Measurements from ENCODE around the gene ZNF443.

DNA sequence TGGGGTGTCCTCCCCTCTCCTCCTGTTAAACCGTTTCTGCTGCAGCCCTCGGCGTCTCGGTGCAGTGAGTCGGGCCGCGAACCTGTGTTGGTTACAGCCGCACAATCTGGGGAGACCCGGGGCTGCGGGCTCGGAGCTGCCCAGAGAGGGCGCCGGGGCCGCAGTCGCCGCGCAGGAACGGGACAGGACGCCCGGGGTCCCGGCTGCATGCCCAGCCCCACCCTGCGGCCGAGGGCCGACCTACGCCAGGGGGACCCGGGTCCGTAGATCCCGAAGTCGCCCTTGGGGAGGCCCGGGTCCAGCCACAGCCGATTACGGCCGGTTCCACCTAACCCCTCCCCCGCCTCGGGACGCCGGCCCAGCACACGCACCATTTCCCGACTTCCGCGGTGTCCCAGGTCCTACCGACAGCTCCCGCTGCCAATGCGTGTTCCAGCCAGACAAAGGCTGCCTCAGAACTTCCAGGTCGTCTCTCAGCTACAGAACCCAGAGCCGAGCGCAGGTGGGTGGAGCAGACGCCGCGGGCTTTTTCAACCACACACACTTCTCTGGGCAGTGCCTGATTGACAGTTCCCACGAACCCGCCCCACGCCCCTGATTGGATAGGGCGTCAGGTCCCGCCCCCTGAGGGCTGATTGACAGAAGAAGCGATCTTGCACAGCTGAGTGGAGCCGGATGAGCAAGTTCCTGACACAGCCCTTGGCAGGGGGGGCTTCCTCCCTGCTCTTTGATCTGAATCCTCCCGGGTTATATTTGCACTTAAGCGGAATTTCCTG is at the start of gene ZNF443:
- TF ChIP-seq, protein P1, sequence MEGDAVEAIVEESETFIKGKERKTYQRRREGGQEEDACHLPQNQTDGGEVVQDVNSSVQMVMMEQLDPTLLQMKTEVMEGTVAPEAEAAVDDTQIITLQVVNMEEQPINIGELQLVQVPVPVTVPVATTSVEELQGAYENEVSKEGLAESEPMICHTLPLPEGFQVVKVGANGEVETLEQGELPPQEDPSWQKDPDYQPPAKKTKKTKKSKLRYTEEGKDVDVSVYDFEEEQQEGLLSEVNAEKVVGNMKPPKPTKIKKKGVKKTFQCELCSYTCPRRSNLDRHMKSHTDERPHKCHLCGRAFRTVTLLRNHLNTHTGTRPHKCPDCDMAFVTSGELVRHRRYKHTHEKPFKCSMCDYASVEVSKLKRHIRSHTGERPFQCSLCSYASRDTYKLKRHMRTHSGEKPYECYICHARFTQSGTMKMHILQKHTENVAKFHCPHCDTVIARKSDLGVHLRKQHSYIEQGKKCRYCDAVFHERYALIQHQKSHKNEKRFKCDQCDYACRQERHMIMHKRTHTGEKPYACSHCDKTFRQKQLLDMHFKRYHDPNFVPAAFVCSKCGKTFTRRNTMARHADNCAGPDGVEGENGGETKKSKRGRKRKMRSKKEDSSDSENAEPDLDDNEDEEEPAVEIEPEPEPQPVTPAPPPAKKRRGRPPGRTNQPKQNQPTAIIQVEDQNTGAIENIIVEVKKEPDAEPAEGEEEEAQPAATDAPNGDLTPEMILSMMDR (IDR thresholded peaks at IDR 0.05) = peak; percentile 20
- no peak for TF ChIP-seq EZH2 (IDR thresholded peaks at IDR 0.05)
